Liver (tissue), 9 donors: ENCODE results near the gene SLIT3. TPM values are rescaled to one million over a fixed set of nuclear protein-coding genes. Genes with fewer than 3 reads are reported as not detected.

Experiments
- DNase-seq: peaks from one replicate; pipeline ENCODE4 v3.0.0-alpha.2; 2017; ENCODE audit warnings: low spot score
- H3K27ac ChIP-seq, 2 donors: one replicate each; pipeline ENCODE4 v1.7.0; 2013; ENCODE audit warnings: inconsistent platforms in 2 of 2, low read length in 2 of 2, control low read depth in 1 of 2, low read depth in 1 of 2, mild to moderate bottlenecking in 1 of 2
- H3K27me3 ChIP-seq, 4 donors: one replicate each; pipeline versions ENCODE4 v1.6.1 to v1.7.0; 2013; ENCODE audit warnings: low read length in 3 of 4, inconsistent platforms in 1 of 4, mild to moderate bottlenecking in 1 of 4, moderate library complexity in 1 of 4; ENCODE audit not compliant: control insufficient read depth in 4 of 4, insufficient read depth in 4 of 4
- H3K36me3 ChIP-seq, 4 donors: one replicate each; pipeline versions ENCODE4 v1.6.1 to v1.7.0; 2013; ENCODE audit warnings: low read length in 3 of 4, mild to moderate bottlenecking in 3 of 4, low read depth in 1 of 4, moderate library complexity in 1 of 4; ENCODE audit not compliant: control insufficient read depth in 4 of 4, insufficient read depth in 3 of 4
- H3K4me1 ChIP-seq, 4 donors: one replicate each; pipeline versions ENCODE4 v1.6.1 to v1.7.0; 2013; ENCODE audit warnings: low read length in 3 of 4, mild to moderate bottlenecking in 3 of 4, moderate library complexity in 1 of 4; ENCODE audit not compliant: control insufficient read depth in 4 of 4, insufficient read depth in 4 of 4
- H3K4me3 ChIP-seq, 3 donors: one replicate each; pipeline versions ENCODE4 v1.6.1 to v1.7.0; 2013; ENCODE audit warnings: low read length in 3 of 3, control low read depth in 1 of 3, low read depth in 1 of 3, mild to moderate bottlenecking in 1 of 3
- H3K9ac ChIP-seq, 2 donors: one replicate each; pipeline ENCODE4 v1.7.0; 2013; ENCODE audit warnings: low read length in 2 of 2, mild to moderate bottlenecking in 2 of 2, moderate library complexity in 2 of 2, control low read depth in 1 of 2, low read depth in 1 of 2
- H3K9me3 ChIP-seq, 4 donors: one replicate each; pipeline versions ENCODE4 v1.6.1 to v1.7.0; 2013; ENCODE audit warnings: low read length in 3 of 4; ENCODE audit not compliant: control insufficient read depth in 4 of 4
- CTCF ChIP-seq: fragments of 150-350 bp; IDR thresholded peaks from 2 replicates; pipeline ENCODE4 v1.5.1; 2017; ENCODE audit warnings: improper control_type of control experiment, low read depth, low read length; ENCODE audit not compliant: missing input control
- EGR1 ChIP-seq, 2 donors: IDR thresholded peaks; 2 replicates each; pipeline ENCODE4 v1.6.1; 2016 to 2018; ENCODE audit warnings: antibody characterized with exemption in 2 of 2, low read depth in 2 of 2
- FOXA1 ChIP-seq: IDR thresholded peaks from 2 replicates; pipeline ENCODE4 v1.6.1; 2016; ENCODE audit warnings: antibody characterized with exemption
- GABPA ChIP-seq, 2 donors: IDR thresholded peaks in 1 of 2; conservative IDR thresholded peaks in 1 of 2; 2 replicates each; pipeline ENCODE4 v1.6.1; 2016; ENCODE audit warnings: antibody characterized with exemption in 2 of 2, mild to moderate bottlenecking in 1 of 2, moderate library complexity in 1 of 2
- HNF4A ChIP-seq, 2 donors: conservative IDR thresholded peaks; 2 replicates each; pipeline ENCODE4 v1.6.1; 2016; ENCODE audit warnings: antibody characterized with exemption in 2 of 2, mild to moderate bottlenecking in 2 of 2
- HNF4G ChIP-seq: IDR thresholded peaks from 2 replicates; pipeline ENCODE4 v1.6.1; 2016; ENCODE audit warnings: antibody characterized with exemption
- JUND ChIP-seq, 2 donors: IDR thresholded peaks; 2 replicates each; pipeline ENCODE4 v1.6.1; 2016; ENCODE audit warnings: antibody characterized with exemption in 2 of 2
- MAX ChIP-seq: IDR thresholded peaks from 2 replicates; pipeline ENCODE4 v1.6.1; 2016; ENCODE audit warnings: antibody characterized with exemption
- NR2F2 ChIP-seq: IDR thresholded peaks from 2 replicates; pipeline ENCODE4 v1.6.1; 2016; ENCODE audit warnings: antibody characterized with exemption
- RAD21 ChIP-seq, 2 donors: IDR thresholded peaks; 2 replicates each; pipeline ENCODE4 v1.6.1; 2016; ENCODE audit warnings: antibody characterized with exemption in 2 of 2, mild to moderate bottlenecking in 2 of 2
- REST ChIP-seq: IDR thresholded peaks from 2 replicates; pipeline ENCODE4 v1.6.1; 2016; ENCODE audit warnings: antibody characterized with exemption, mild to moderate bottlenecking
- RXRA ChIP-seq, 2 donors: IDR thresholded peaks; 2 replicates each; pipeline ENCODE4 v1.6.1; 2017 to 2018; ENCODE audit warnings: antibody characterized with exemption in 2 of 2, mild to moderate bottlenecking in 1 of 2
- SP1 ChIP-seq: IDR thresholded peaks from 2 replicates; pipeline ENCODE4 v1.6.1; 2018; ENCODE audit warnings: antibody characterized with exemption, mild to moderate bottlenecking
- YY1 ChIP-seq: IDR thresholded peaks from 2 replicates; pipeline ENCODE4 v1.6.1; 2016; ENCODE audit warnings: antibody characterized with exemption, mild to moderate bottlenecking
- ZBTB33 ChIP-seq: IDR thresholded peaks from 2 replicates; pipeline ENCODE4 v1.6.1; 2016; ENCODE audit warnings: antibody characterized with exemption
- WGBS: extraction: QIAGEN DNeasy Blood & Tissue Kit; methylation state at CpG from one replicate; pipeline ENCODE4 v1.1.7; 2013; 5-methylcytosine and 5-hydroxymethylcytosine counted together
- polyA plus RNA-seq, 2 donors: library from polyadenylated mRNA; stranded (reverse) in 1 of 2; unstranded in 1 of 2; fragments of 200-250 nt in 1 of 2; fragments of >200 nt in 1 of 2; fragmentation: Nextera tagmentation in 1 of 2; extraction: Ambion mirVana in 1 of 2; gene quantifications; one replicate each; pipeline versions ENCODE4 v1.2.1 to v1.2.3, GENCODE V29; 2013 to 2015
- total RNA-seq, 2 donors: library from RNA; depleted of rRNA; stranded (reverse); fragments of >200 nt; gene quantifications; one replicate each; pipeline ENCODE4 v1.2.3, GENCODE V29; 2014
- TF ChIP-seq, protein P1 (sequence below): IDR thresholded peaks from 2 replicates; pipeline ENCODE4 v1.6.1; 2016; ENCODE audit warnings: antibody characterized with exemption
- donor health status: healthy.
- donor health status: healthy.
- donor health status: healthy.
- donor health status: healthy.
- donor health status: healthy.

Gene SLIT3
- total and polyA plus RNA-seq, 4 donors: 0.61 to 1.3 (median 0.91) TPM

GRCh38 chr5:168784454-168784853, 516.5 kb downstream of the SLIT3 start:
- WGBS: 89% methylated on average over 4 of the region's 4 CpGs
- Histone ChIP-seq H3K36me3 (no peaks in the 10 kb centered on the region), H3K9ac (no peak overlapping the region), H3K9me3 (no peaks in the 10 kb centered on the region), H3K4me3 (no peak overlapping the region), H3K27ac (no peak overlapping the region), H3K4me1 (no peaks in the 10 kb centered on the region), H3K27me3 (no peaks in the 10 kb centered on the region)
- TF ChIP-seq REST: no peak
- TF ChIP-seq YY1: no peak
- TF ChIP-seq JUND (IDR thresholded peaks at IDR 0.05): no peak
- TF ChIP-seq, protein P1, sequence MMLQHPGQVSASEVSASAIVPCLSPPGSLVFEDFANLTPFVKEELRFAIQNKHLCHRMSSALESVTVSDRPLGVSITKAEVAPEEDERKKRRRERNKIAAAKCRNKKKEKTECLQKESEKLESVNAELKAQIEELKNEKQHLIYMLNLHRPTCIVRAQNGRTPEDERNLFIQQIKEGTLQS: no peak
- TF ChIP-seq GABPA (IDR thresholded peaks at IDR 0.05 in 1 of 2, conservative IDR thresholded peaks at IDR 0.05 in 1 of 2): no peak
- no peak for TF ChIP-seq HNF4G
- no peak for TF ChIP-seq HNF4A (conservative IDR thresholded peaks at IDR 0.05)
- no peak for TF ChIP-seq EGR1 (IDR thresholded peaks at IDR 0.05; ENCODE audit: low read depth in 2 of 2)
- no peak for TF ChIP-seq RAD21 (IDR thresholded peaks at IDR 0.05)
- no peak for TF ChIP-seq SP1
- TF ChIP-seq ZBTB33: no peak
- no peak for TF ChIP-seq CTCF
- no peak for TF ChIP-seq MAX
- no peak for TF ChIP-seq FOXA1
- no peak for TF ChIP-seq NR2F2
- no peak for DNase-seq

GRCh38 chr5:168781941-168782571, 518.9 kb downstream of the SLIT3 start:
- WGBS: 65% methylated on average over 10 of the region's 10 CpGs
- Histone ChIP-seq H3K9me3 (no peaks in the 10 kb centered on the region), H3K27me3 (no peaks in the 10 kb centered on the region), H3K4me3 (no peak overlapping the region), H3K4me1 (no peaks in the 10 kb centered on the region), H3K9ac (no peak overlapping the region), H3K36me3 (no peaks in the 10 kb centered on the region), H3K27ac (no peak overlapping the region)
- no peak for TF ChIP-seq HNF4A (conservative IDR thresholded peaks at IDR 0.05)
- no peak for TF ChIP-seq JUND (IDR thresholded peaks at IDR 0.05)
- TF ChIP-seq RXRA (IDR thresholded peaks at IDR 0.05): no peak
- no peak for TF ChIP-seq CTCF
- TF ChIP-seq SP1: no peak
- TF ChIP-seq ZBTB33: no peak
- TF ChIP-seq, protein P1: no peak
- TF ChIP-seq MAX: no peak
- no peak for TF ChIP-seq FOXA1
- no peak for TF ChIP-seq YY1
- DNase-seq: no peak
